Osteocyte (in vitro differentiated cells): ENCODE measurements around the gene CENPX. TPM values are rescaled to one million over a fixed set of nuclear protein-coding genes. Genes with fewer than 3 reads are reported as not detected.

Source experiments
- DNase-seq: peaks from one replicate; pipeline ENCODE4 v3.0.0; 2021; ENCODE audit warnings: mixed read lengths; ENCODE audit not compliant: unreplicated experiment; ENCODE audit errors: extremely low spot score
- H3K27ac Mint-ChIP-seq: one replicate; pipeline ENCODE4 v1.8.0; 2021; ENCODE audit warnings: mild to moderate bottlenecking, mixed read lengths; ENCODE audit not compliant: unreplicated experiment
- H3K27me3 Mint-ChIP-seq: one replicate; pipeline ENCODE4 v1.8.0; 2021; ENCODE audit warnings: mixed read lengths; ENCODE audit not compliant: unreplicated experiment
- H3K36me3 Mint-ChIP-seq: one replicate; pipeline ENCODE4 v1.8.0; 2021; ENCODE audit warnings: mixed read lengths; ENCODE audit not compliant: unreplicated experiment
- H3K4me1 Mint-ChIP-seq: one replicate; pipeline ENCODE4 v1.8.0; 2021; ENCODE audit warnings: mixed read lengths; ENCODE audit not compliant: unreplicated experiment
- H3K4me3 Mint-ChIP-seq: one replicate; pipeline ENCODE4 v1.8.0; 2021; ENCODE audit warnings: mild to moderate bottlenecking, moderate library complexity, mixed read lengths; ENCODE audit not compliant: unreplicated experiment
- H3K9me3 Mint-ChIP-seq: one replicate; pipeline ENCODE4 v1.8.0; 2021; ENCODE audit warnings: mixed read lengths; ENCODE audit not compliant: unreplicated experiment
- total RNA-seq: library from RNA; stranded (reverse); gene quantifications from 2 replicates; pipeline ENCODE4 v1.2.1, GENCODE V29; 2021
- TF ChIP-seq, protein P1 (sequence below): fragments of 200-600 bp; sonication (generic); IDR thresholded peaks from 2 replicates; pipeline ENCODE4 v1.5.0; 2021; ENCODE audit warnings: antibody characterized with exemption, mild to moderate bottlenecking, moderate library complexity

Gene CENPX
- total RNA-seq, 1 donor from 2014 or later = 31.7 TPM

DNA sequence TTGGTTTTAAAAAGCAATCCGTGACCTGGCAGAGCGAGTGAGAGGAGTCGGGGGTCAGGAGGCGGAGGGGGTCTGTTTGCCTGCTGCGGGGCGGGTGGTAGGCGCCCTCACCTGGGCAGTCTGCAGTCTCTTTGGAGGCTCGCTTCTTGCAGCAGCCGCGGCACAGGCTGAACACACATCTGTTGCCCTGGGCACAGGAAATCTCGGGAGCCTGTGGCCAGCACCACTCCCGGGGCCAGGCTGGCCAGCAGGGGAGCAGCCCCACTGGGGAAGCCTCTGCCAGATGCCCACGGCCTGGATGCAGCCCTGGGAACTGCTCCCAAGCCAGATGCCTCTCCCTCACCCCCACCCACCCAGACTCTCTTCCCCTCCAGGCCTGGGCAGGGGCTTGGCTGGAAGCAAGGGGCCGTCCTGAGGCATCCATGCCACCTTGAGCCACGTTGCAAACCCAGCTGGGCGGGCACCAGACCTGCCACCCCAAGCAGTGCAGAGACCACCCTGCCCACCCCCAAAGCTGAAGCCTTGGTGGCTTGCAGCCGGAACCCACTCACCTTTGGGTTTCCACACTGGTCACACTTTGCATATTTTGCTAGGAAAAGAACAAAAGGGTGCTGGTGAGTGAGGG is 35.7 kb upstream of the CENPX start:
- Mint-ChIP-seq H3K36me3 (peaks cover 14% of the 10 kb centered on the region), H3K4me1 (peaks cover 2% of the 10 kb centered on the region), H3K27ac (no peak overlapping the region), H3K27me3 (no peaks in the 10 kb centered on the region), H3K9me3 (no peaks in the 10 kb centered on the region), H3K4me3 (no peak overlapping the region)
- DNase-seq = no peak
- TF ChIP-seq, protein P1, sequence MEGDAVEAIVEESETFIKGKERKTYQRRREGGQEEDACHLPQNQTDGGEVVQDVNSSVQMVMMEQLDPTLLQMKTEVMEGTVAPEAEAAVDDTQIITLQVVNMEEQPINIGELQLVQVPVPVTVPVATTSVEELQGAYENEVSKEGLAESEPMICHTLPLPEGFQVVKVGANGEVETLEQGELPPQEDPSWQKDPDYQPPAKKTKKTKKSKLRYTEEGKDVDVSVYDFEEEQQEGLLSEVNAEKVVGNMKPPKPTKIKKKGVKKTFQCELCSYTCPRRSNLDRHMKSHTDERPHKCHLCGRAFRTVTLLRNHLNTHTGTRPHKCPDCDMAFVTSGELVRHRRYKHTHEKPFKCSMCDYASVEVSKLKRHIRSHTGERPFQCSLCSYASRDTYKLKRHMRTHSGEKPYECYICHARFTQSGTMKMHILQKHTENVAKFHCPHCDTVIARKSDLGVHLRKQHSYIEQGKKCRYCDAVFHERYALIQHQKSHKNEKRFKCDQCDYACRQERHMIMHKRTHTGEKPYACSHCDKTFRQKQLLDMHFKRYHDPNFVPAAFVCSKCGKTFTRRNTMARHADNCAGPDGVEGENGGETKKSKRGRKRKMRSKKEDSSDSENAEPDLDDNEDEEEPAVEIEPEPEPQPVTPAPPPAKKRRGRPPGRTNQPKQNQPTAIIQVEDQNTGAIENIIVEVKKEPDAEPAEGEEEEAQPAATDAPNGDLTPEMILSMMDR = no peak

DNA sequence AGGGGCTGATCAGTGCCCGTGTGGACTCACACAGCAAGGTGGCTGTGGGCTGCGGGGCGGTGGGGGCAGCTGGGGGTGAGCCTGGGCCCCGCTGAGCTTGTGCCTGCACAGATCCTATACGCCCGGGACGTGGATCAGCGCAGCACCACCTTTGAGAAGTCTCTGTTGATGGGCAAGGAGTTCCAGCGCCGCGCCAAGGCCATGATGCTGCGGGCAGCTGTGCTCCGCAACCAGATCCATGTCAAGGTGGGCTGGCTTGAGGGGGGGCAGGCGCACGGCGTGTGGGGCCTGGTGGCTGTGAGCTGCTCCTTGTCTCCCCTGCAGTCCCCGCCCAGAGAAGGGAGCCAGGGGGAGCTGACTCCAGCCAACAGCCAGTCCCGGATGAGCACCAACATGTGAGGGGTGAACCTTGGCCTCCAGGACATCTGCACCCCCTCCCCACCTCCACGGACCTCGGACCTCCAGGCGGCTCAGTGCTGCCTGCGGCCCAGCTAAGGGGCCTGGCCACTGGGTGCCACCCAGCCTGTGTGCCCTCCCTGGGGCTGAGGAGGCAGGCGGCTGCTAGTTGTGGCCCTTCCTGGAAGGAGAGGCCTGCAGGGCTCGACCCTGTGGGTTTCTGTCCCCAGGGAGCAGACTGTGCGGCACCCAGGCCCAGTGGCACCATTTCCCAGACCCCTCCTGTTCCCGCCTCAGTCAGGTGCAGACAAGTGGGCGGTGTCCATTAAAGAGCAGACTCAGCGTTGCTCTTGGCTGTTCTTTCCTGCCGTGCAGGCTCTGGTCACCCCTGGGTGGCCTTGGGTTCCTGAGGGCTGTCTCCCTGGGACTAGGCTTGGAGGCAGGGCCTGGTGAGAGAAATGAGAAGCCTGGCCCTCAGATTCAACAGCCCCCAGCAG is 34.3 kb upstream of the CENPX start:
- Mint-ChIP-seq H3K36me3 (peaks cover 14% of the 10 kb centered on the region), H3K4me1 (peaks cover 9% of the 10 kb centered on the region), H3K4me3 (no peak overlapping the region), H3K27ac (no peak overlapping the region), H3K9me3 (no peaks in the 10 kb centered on the region), H3K27me3 (no peaks in the 10 kb centered on the region)
- TF ChIP-seq, protein P1 = no peak
- no peak for DNase-seq

DNA sequence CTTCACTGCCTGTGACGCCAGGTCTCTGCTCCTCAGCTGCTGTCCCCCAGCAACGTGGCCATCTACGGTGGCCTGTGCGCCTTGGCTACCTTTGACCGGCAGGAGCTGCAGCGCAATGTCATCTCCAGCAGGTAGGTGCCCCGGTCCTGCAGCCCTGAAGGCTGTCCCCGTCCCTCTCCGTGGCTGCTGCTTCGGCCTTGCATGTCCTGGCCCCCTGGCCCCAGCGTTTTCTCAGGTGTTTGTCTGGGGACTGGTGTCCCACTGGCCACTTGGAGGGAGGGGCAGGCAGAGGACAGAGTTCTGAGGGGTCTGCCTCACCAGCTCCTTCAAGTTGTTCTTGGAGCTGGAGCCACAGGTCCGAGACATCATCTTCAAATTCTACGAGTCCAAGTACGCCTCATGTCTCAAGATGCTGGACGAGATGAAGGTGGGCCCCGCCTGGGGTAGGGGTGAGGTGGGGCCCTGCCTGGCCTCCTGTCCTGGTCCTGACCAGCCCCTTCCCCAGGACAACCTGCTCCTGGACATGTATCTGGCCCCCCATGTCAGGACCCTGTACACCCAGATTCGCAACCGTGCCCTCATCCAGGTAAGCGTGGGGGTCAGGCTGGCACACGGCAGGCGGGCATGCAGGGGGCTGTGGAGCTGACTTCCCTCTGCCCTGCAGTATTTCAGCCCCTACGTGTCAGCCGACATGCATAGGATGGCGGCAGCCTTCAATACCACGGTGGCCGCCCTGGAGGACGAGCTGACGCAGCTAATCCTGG is 33.5 kb upstream of the CENPX start:
- H3K9me3 Mint-ChIP-seq = no peaks in the 10 kb centered on the region
- H3K36me3 Mint-ChIP-seq = peaks cover 14% of the 10 kb centered on the region
- no peak overlapping the region for H3K4me3 Mint-ChIP-seq
- TF ChIP-seq, protein P1 = no peak
- no peaks in the 10 kb centered on the region for H3K27me3 Mint-ChIP-seq
- H3K4me1 Mint-ChIP-seq = peaks cover 9% of the 10 kb centered on the region
- H3K27ac Mint-ChIP-seq = no peak overlapping the region
- DNase-seq = no peak

DNA sequence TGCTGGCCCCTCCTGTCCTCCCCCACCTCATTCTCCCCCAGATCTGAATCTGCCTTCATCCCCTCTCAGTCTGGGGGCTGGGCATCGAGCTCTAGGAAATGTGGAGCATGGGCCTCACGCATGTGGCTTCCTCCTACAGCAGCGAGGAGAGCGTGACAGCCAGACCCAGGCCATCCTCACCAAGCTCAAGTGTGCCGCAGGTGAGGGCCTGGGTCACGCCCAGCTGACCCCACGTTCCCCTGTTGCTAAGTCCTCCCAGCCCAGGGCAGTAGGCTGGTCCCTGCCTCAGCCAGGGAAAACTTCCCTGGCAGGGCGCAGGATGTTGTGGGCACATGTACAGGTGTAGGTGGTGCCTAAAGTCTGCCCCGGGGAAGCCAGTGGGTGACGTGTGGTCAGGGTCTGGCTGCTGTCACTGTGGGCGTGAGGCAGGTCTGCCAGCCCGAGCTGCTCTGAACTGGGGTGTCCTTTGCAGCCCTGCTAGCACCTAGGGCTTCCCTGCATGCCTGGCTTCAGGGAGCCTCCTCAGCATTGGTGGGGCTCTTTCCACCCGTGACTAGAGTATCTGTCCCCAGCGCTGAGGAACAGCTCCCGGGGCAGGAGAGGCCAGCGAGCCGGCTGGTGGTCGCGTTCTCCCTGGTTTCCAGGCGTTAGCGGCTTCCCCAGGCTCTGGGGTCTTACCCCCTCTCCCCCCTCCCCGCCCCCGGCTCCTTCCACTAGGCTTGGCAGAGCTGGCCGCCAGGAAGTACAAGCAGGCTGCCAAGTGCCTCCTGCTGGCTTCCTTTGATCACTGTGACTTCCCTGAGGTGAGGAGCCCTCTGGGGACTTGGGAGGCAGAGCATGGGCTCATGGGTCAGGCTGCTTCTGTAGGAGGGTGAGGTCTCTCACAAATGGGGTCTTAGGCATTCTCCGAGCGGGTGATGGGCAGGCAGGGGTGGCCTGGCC is 32.6 kb upstream of the CENPX start:
- Mint-ChIP-seq H3K4me1 (peaks cover 15% of the 10 kb centered on the region), H3K27ac (no peak overlapping the region), H3K9me3 (no peaks in the 10 kb centered on the region), H3K4me3 (no peak overlapping the region), H3K36me3 (peaks cover 14% of the 10 kb centered on the region), H3K27me3 (no peaks in the 10 kb centered on the region)
- TF ChIP-seq, protein P1 = no peak
- no peak for DNase-seq
